SK-N-SH (cell line): ENCODE measurements around the gene FAM153A. TPM values are rescaled to one million over a fixed set of nuclear protein-coding genes. Genes with fewer than 3 reads are reported as not detected.
"Not testable (repeated sequence)": the region's sequence is repeated elsewhere in the genome, so short reads cannot be mapped to it uniquely, and the experiment has no call there.

Experiments used
- CTCF ChIA-PET: fragments of 300-600, 350-600 bp; formaldehyde crosslinking; extraction: SDS; loops from one replicate; lab custom pipeline; 2021; lab: Yijun Ruan, JAX
- POLR2A ChIA-PET: fragments of 350-600 bp; sonication (Branson Sonifier 250); formaldehyde crosslinking; extraction: SDS; loops from one replicate; lab custom pipeline; 2020; ENCODE audit warnings: antibody characterized with exemption, inconsistent platforms; lab: Yijun Ruan, JAX
- DNase-seq: peaks from one replicate; pipeline ENCODE4 v3.0.0; 2012
- H2AFZ ChIP-seq: fragments of 200-600 bp; sonication (generic); 2 replicates; pipeline ENCODE4 v1.8.1; 2016; ENCODE audit warnings: antibody characterized with exemption, mild to moderate bottlenecking, low read depth
- H3F3A ChIP-seq: fragments of 200-600 bp; sonication (generic); replicated peaks from 2 replicates; pipeline ENCODE3; 2016; ENCODE audit warnings: antibody characterized with exemption, mild to moderate bottlenecking; ENCODE audit not compliant: insufficient read depth
- H3K27ac ChIP-seq, 2 experiments: fragments of 200-500 bp in 1 of 2; fragments of 200-600 bp in 1 of 2; sonication (Bioruptor generic) in 1 of 2; sonication (generic), shearing (Covaris generic) in 1 of 2; 2 replicates each; pipeline versions ENCODE4 v1.5.1 to v1.6.1; 2014 to 2016; ENCODE audit warnings: low read depth in 2 of 2, inconsistent platforms in 1 of 2, low read length in 1 of 2, mild to moderate bottlenecking in 1 of 2, mixed read lengths in 1 of 2
- H3K27me3 ChIP-seq: fragments of 200-600 bp; sonication (generic), shearing (Covaris generic); 2 replicates; pipeline ENCODE4 v1.6.1; 2016; ENCODE audit warnings: mixed run types; ENCODE audit not compliant: insufficient read depth
- H3K36me3 ChIP-seq, 2 experiments: fragments of 200-500 bp in 1 of 2; fragments of 200-600 bp in 1 of 2; sonication (Bioruptor generic) in 1 of 2; sonication (generic) in 1 of 2; replicated peaks in 1 of 2; 2 replicates each; pipeline versions ENCODE3 to v1.5.1; 2014 to 2016; ENCODE audit warnings: low read length in 1 of 2, mild to moderate bottlenecking in 1 of 2; ENCODE audit not compliant: insufficient read depth in 2 of 2, control insufficient read depth in 1 of 2
- H3K4me1 ChIP-seq, 2 experiments: fragments of 200-500 bp in 1 of 2; fragments of 200-600 bp in 1 of 2; sonication (Bioruptor generic) in 1 of 2; sonication (generic), shearing (Covaris generic) in 1 of 2; 2 replicates each; pipeline versions ENCODE4 v1.5.1 to v1.6.1; 2014 to 2016; ENCODE audit warnings: low read depth in 1 of 2, low read length in 1 of 2, mixed run types in 1 of 2; ENCODE audit not compliant: insufficient read depth in 2 of 2, control insufficient read depth in 1 of 2
- H3K4me2 ChIP-seq: fragments of 200-600 bp; sonication (generic), shearing (Covaris generic); 2 replicates; pipeline ENCODE4 v1.6.1; 2017; ENCODE audit warnings: mixed run types
- H3K4me3 ChIP-seq, 2 experiments: fragments of 200-500 bp in 1 of 2; fragments of 200-600 bp in 1 of 2; sonication (Bioruptor generic) in 1 of 2; sonication (generic), shearing (Covaris generic) in 1 of 2; 2 replicates each; pipeline versions ENCODE4 v1.5.1 to v1.8.1; 2014 to 2016; ENCODE audit warnings: low read depth in 2 of 2, inconsistent platforms in 1 of 2, low read length in 1 of 2, mild to moderate bottlenecking in 1 of 2, mixed read lengths in 1 of 2, moderate library complexity in 1 of 2
- H3K79me2 ChIP-seq: fragments of 200-600 bp; sonication (generic); 2 replicates; pipeline ENCODE4 v1.8.1; 2017; ENCODE audit warnings: mild to moderate bottlenecking; ENCODE audit not compliant: insufficient read depth
- H3K9ac ChIP-seq: fragments of 200-600 bp; sonication (generic); 2 replicates; pipeline ENCODE4 v1.6.1; 2017; ENCODE audit warnings: mixed run types
- H3K9me2 ChIP-seq: fragments of 200-600 bp; sonication (generic); 2 replicates; pipeline ENCODE4 v1.6.1; 2017; ENCODE audit warnings: mixed run types
- H3K9me3 ChIP-seq: fragments of 200-600 bp; sonication (generic); 2 replicates; pipeline ENCODE4 v1.6.1; 2017; ENCODE audit warnings: mixed run types, mild to moderate bottlenecking, moderate library complexity
- H4K20me1 ChIP-seq: fragments of 200-600 bp; sonication (generic); 2 replicates; pipeline ENCODE4 v1.6.1; 2017; ENCODE audit warnings: mild to moderate bottlenecking, mixed run types; ENCODE audit not compliant: insufficient read depth
- WGBS: methylation state at CpG from one replicate; pipeline ENCODE4 v1.1.6; 2017; ENCODE audit warnings: low lambda C conversion rate; 5-methylcytosine and 5-hydroxymethylcytosine counted together
- polyA plus RNA-seq, 3 experiments: library from polyadenylated mRNA; depleted of rRNA; stranded (reverse); fragments of >200 nt; gene quantifications; 2 replicates each; pipeline ENCODE4 v1.2.3, GENCODE V29; 2012

Gene FAM153A
- polyA plus RNA-seq, 1 of the 3 experiments (the other 2 are of a cell fraction): not detected

DNA sequence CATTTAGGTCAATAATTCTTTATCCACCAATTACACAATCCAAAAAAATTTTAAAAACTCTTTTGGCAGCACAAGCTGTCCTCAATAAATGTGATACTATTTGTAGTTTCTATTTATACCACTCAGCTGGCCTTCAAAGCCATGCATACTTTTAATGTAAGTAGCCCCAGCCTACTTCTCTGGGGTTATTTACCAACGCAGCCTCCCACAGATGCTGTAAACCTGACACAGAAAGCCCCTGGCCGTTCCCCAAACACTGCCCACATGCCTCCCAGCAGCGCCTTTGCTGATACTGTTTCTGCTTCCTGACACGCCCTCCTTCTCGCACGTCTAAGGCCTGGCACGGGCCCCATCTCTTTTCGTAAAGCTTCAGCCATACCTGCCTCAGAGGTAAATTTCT is 62.7 kb downstream of the FAM153A start:
- CTCF ChIA-PET, POLR2A ChIA-PET, H3F3A ChIP-seq: not testable (repeated sequence)

DNA sequence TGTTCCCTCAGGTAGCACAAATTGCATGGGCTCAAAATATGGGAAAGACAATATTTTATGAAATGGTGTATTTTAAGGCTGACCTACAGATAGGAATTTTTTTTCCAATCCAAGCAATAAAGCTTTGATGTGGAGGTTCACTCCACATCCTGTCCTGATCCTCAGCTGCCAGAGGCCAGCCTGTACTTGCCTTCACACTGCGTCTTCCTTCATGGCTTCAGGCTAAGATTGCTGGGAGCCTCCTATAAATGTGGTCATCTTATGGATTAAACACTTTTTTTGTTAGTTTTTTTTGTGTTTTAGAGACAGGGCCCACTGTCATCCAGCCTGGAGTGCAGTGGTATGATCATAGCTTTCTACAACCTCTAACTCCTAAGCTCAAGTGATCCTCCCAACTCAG is 67.3 kb downstream of the FAM153A start:
- POLR2A ChIA-PET, H3K9ac ChIP-seq, H3K4me3 ChIP-seq, H4K20me1 ChIP-seq, H3K79me2 ChIP-seq, H3K9me2 ChIP-seq, H3K4me1 ChIP-seq, DNase-seq, H3K9me3 ChIP-seq, H3K4me2 ChIP-seq, H2AFZ ChIP-seq, H3K36me3 ChIP-seq, CTCF ChIA-PET, H3K27ac ChIP-seq, H3K27me3 ChIP-seq, H3F3A ChIP-seq: not testable (repeated sequence)
- WGBS: 47% methylated on average over 1 of the region's 1 CpG

More for the DNA sequence above, 62.7 kb downstream of the FAM153A start:
- H3K27ac ChIP-seq, H3K79me2 ChIP-seq, H3K9me3 ChIP-seq, DNase-seq, H2AFZ ChIP-seq, H3K36me3 ChIP-seq, H3K4me2 ChIP-seq, H3K4me1 ChIP-seq, H3K9ac ChIP-seq, H3K9me2 ChIP-seq, H4K20me1 ChIP-seq, H3K4me3 ChIP-seq, H3K27me3 ChIP-seq: not testable (repeated sequence)
- no CpG with 5 or more reads among the region's 8 CpGs for WGBS

GRCh38 chr5:177696100-177696499 is 86.6 kb downstream of the FAM153A start:
- H3K9me3 ChIP-seq, H3K79me2 ChIP-seq, H3K4me2 ChIP-seq, H3K4me1 ChIP-seq, CTCF ChIA-PET, H3K9me2 ChIP-seq, H3K9ac ChIP-seq, DNase-seq, H3K27me3 ChIP-seq, H3K36me3 ChIP-seq, H3K4me3 ChIP-seq, H2AFZ ChIP-seq, H3K27ac ChIP-seq, POLR2A ChIA-PET, H4K20me1 ChIP-seq, H3F3A ChIP-seq: not testable (repeated sequence)
- WGBS: 77% methylated on average over 3 of the region's 22 CpGs

- H3K4me3 ChIP-seq, H3K9me2 ChIP-seq, H3K36me3 ChIP-seq, H4K20me1 ChIP-seq, CTCF ChIA-PET, H2AFZ ChIP-seq, H3F3A ChIP-seq, H3K9ac ChIP-seq, H3K4me1 ChIP-seq, H3K4me2 ChIP-seq, POLR2A ChIA-PET, H3K9me3 ChIP-seq, H3K27ac ChIP-seq, H3K79me2 ChIP-seq, DNase-seq, H3K27me3 ChIP-seq: not testable (repeated sequence)
- 34% methylated on average over 8 of the region's 12 CpGs for WGBS
Measured at GRCh38 chr5:177695356-177695930, 87.3 kb downstream of the FAM153A start.

GRCh38 chr5:177694518-177694835 is 88.2 kb downstream of the FAM153A start:
- H3K4me1 ChIP-seq, DNase-seq, H3K27me3 ChIP-seq, CTCF ChIA-PET, H3F3A ChIP-seq, H3K4me3 ChIP-seq, H3K9me3 ChIP-seq, H3K79me2 ChIP-seq, H3K4me2 ChIP-seq, H3K27ac ChIP-seq, POLR2A ChIA-PET, H3K36me3 ChIP-seq, H3K9ac ChIP-seq, H2AFZ ChIP-seq, H4K20me1 ChIP-seq, H3K9me2 ChIP-seq: not testable (repeated sequence)
- WGBS: no CpG with 5 or more reads among the region's 2 CpGs

DNA sequence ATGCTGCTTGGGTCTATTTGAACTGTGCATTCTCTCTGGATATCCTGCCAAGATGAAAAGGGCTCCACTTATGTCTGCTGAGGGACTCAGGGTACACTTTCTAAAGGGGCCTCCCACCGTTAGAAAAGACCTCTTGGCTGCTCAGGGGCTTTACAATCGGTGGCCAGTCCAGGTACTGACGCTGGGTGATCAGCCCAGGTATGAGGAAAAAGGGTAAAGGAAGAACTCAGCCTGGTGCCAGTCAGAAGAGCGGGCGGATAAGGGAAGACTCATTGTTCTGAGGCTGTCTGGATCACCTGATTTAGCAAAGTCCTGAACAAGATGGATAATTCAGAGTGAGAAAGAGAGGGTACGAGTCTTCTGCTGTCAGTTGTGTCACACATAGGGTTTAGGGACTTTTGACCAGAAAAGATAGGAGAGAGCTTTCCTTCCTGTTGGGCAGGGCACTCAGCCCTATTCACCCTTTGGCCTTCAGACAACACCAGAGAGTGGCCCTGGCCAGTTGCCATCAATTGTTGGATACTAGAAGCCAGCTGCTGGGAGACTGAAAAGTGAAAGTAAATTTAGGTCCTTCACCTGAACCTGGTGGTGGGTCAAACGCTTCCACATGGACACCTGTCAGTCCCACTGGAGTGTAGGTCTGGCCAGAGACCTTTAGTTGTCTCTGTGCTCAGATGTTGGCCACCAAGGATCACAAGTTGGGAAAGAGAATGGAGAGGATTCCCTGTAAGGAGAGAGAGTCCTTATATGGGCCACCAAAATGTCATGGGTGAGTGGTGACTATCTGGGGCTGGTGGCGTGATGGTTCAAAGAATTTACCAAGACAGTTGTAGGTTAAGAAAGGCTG is 88.8 kb downstream of the FAM153A start:
- H3K36me3 ChIP-seq, H3K79me2 ChIP-seq, H3K27ac ChIP-seq, CTCF ChIA-PET, DNase-seq, H4K20me1 ChIP-seq, POLR2A ChIA-PET, H2AFZ ChIP-seq, H3F3A ChIP-seq, H3K9me3 ChIP-seq, H3K4me2 ChIP-seq, H3K4me1 ChIP-seq, H3K27me3 ChIP-seq, H3K9ac ChIP-seq, H3K9me2 ChIP-seq, H3K4me3 ChIP-seq: not testable (repeated sequence)
- 34% methylated on average over 6 of the region's 8 CpGs for WGBS
